DND-41 (cell line): ENCODE measurements around the gene ZNF585A.

Experiments used
- CTCF ChIP-seq: IDR thresholded peaks from 2 replicates; pipeline ENCODE4 v1.5.1; 2012; ENCODE audit warnings: borderline replicate concordance, low read length, moderate library complexity, mild to moderate bottlenecking; ENCODE audit not compliant: poor library complexity, severe bottlenecking; ENCODE audit errors: extremely low read depth
- EZH2 ChIP-seq: IDR thresholded peaks from 3 replicates; pipeline ENCODE4 v1.6.1; 2012; ENCODE audit warnings: borderline replicate concordance, low read depth, mild to moderate bottlenecking, moderate library complexity, low read length, inconsistent platforms; ENCODE audit not compliant: severe bottlenecking

- TF ChIP-seq CTCF: no peak
- TF ChIP-seq EZH2: no peak
These were observed 12.3 kb downstream of the ZNF585A start for GRCh38 chr19:37160153-37160552.
